ENCODE results near the gene BABAM1. TPM values are rescaled to one million over a fixed set of nuclear protein-coding genes. Genes with fewer than 3 reads are reported as not detected.
A peak's percentile ranks its signal among the peaks of the same experiment; 100 is the strongest.

The BABAM1 gene
- polyA plus RNA-seq, 3 donors: 76.9 to 106 (median 90.3) TPM

- H3K27ac Mint-ChIP-seq: peak overlapping the region in 2 of 7 donors; percentile 52 to 82
- no peaks in the 10 kb centered on the region for H3K9me3 ChIP-seq (replicated peaks in 1 of 2; ENCODE audit: control insufficient read depth in 1 of 2, insufficient read depth in 1 of 2, low read length in 2 of 2)
- H3K4me1 ChIP-seq (ENCODE audit: control insufficient read depth in 1 of 2, insufficient read depth in 2 of 2, low read length in 2 of 2): peaks cover 19 to 20% of the 10 kb centered on the region in 2 donors
- H3K36me3 Mint-ChIP-seq: peaks cover 10 to 44% of the 10 kb centered on the region in 2 donors
- H3K9ac ChIP-seq (ENCODE audit: insufficient read depth, low read length, poor library complexity, severe bottlenecking): no peak overlapping the region
- H3K27ac ChIP-seq (ENCODE audit: low read depth in 1 of 2, low read length in 2 of 2): no peak overlapping the region
- H4K20me1 ChIP-seq (ENCODE audit: insufficient read depth, low read length): peaks cover 4% of the 10 kb centered on the region
- H3K4me3 Mint-ChIP-seq: no peak overlapping the region
- H2AFZ ChIP-seq (ENCODE audit: insufficient read depth, low read depth, low read length, poor library complexity, severe bottlenecking): no peak overlapping the region
- H3K27me3 ChIP-seq (ENCODE audit: control insufficient read depth in 2 of 2, insufficient read depth in 2 of 2, low read length in 2 of 2): no peaks in the 10 kb centered on the region
- H3K4me2 ChIP-seq (replicated peaks; ENCODE audit: extremely low read depth, low read length, poor library complexity, severe bottlenecking): no peak overlapping the region
- intact Hi-C loops (cut with micrococcal nuclease): no loop called here
- H3K36me3 ChIP-seq (replicated peaks in 1 of 2; ENCODE audit: control insufficient read depth in 1 of 2, insufficient read depth in 2 of 2, low read length in 2 of 2): peaks cover 8 to 27% of the 10 kb centered on the region in 2 donors
- 95% methylated on average over 9 of the region's 11 CpGs for WGBS (ENCODE audit: insufficient coverage)
- H3K79me2 ChIP-seq (ENCODE audit: insufficient read depth, low read length): no peaks in the 10 kb centered on the region
- TF ChIP-seq CTCF (IDR thresholded peaks at IDR 0.05): no peak
- H3K27me3 Mint-ChIP-seq (ENCODE audit: low read depth in 3 of 3): peaks cover 0 to 10% (median 0%) of the 10 kb centered on the region in 3 donors
- no peak for DNase-seq
- H3K9me3 Mint-ChIP-seq: no peaks in the 10 kb centered on the region
- peaks cover 8% of the 10 kb centered on the region for H3K4me1 Mint-ChIP-seq
- no peak overlapping the region for H3K4me3 ChIP-seq (replicated peaks in 1 of 3; ENCODE audit: low read depth in 2 of 3, low read length in 3 of 3)
Observed at GRCh38 chr19:17286263-17286662, 19.0 kb downstream of the BABAM1 start.

- peak overlapping the region in 2 of 7 donors; percentile 52 to 82 for H3K27ac Mint-ChIP-seq
- Histone ChIP-seq H3K9ac (ENCODE audit: insufficient read depth, low read length, poor library complexity, severe bottlenecking) (no peak overlapping the region), H3K27ac (ENCODE audit: low read depth in 1 of 2, low read length in 2 of 2) (no peak overlapping the region), H3K79me2 (ENCODE audit: insufficient read depth, low read length) (no peaks in the 10 kb centered on the region), H3K4me1 (ENCODE audit: control insufficient read depth in 1 of 2, insufficient read depth in 2 of 2, low read length in 2 of 2) (peaks cover 15% of the 10 kb centered on the region in 2 donors), H3K27me3 (ENCODE audit: control insufficient read depth in 2 of 2, insufficient read depth in 2 of 2, low read length in 2 of 2) (no peaks in the 10 kb centered on the region), H3K4me3 (replicated peaks in 1 of 3; ENCODE audit: low read depth in 2 of 3, low read length in 3 of 3) (no peak overlapping the region), H2AFZ (ENCODE audit: insufficient read depth, low read depth, low read length, poor library complexity, severe bottlenecking) (no peak overlapping the region), H3K4me2 (replicated peaks; ENCODE audit: extremely low read depth, low read length, poor library complexity, severe bottlenecking) (no peak overlapping the region), H3K9me3 (replicated peaks in 1 of 2; ENCODE audit: control insufficient read depth in 1 of 2, insufficient read depth in 1 of 2, low read length in 2 of 2) (no peaks in the 10 kb centered on the region), H3K36me3 (replicated peaks in 1 of 2; ENCODE audit: control insufficient read depth in 1 of 2, insufficient read depth in 2 of 2, low read length in 2 of 2) (peaks cover 8 to 27% of the 10 kb centered on the region in 2 donors), H4K20me1 (ENCODE audit: insufficient read depth, low read length) (peaks cover 4% of the 10 kb centered on the region)
- H3K4me1 Mint-ChIP-seq: peaks cover 6% of the 10 kb centered on the region
- whole genome bisulfite sequencing (ENCODE audit: insufficient coverage): 95% methylated on average over 9 of the region's 9 CpGs
- no peak overlapping the region for H3K4me3 Mint-ChIP-seq
- TF ChIP-seq CTCF (IDR thresholded peaks at IDR 0.05): no peak
- peaks cover 10 to 47% of the 10 kb centered on the region in 2 donors for H3K36me3 Mint-ChIP-seq
- peaks cover 0 to 10% (median 0%) of the 10 kb centered on the region in 3 donors for H3K27me3 Mint-ChIP-seq (ENCODE audit: low read depth in 3 of 3)
- intact Hi-C loops (cut with micrococcal nuclease): no loop called here
- DNase-seq: no peak
- H3K9me3 Mint-ChIP-seq: no peaks in the 10 kb centered on the region
Observed at GRCh38 chr19:17286752-17287151, 19.5 kb downstream of the BABAM1 start.
